ENCODE measurements around the gene CCDC88A. TPM values are rescaled to one million over a fixed set of nuclear protein-coding genes. Genes with fewer than 3 reads are reported as not detected.

Gene CCDC88A
- total RNA-seq, 2 experiments from 2014 or later, result 109 to 110 TPM

DNA sequence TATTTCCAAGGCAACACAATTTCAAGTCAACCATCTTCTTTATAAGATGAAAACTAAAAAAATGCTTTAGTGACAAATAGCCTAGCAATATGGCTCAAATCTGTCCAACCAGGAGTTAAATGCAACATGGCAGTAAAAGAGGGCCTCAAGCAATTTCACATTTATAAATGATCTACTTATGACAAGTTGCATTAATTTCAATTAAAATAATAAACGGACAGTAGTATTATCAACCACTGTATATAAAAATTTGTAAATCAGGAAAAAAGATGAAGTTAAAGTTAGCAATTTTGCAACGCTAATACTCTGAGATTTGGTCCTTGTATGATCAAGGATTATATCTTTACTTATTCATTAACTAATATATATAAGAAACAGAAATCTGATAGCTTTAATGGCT is 19.3 kb downstream of the CCDC88A start:
- intact Hi-C loops (cut with micrococcal nuclease; ENCODE audit: unreplicated experiment), result no loop called here
- no peak for DNase-seq (ENCODE audit: low spot score)
- ChIA-PET POLR2A (interaction anchor here (1.0 to 1.8 kb wide), 2 partner anchors 9 to 15 kb away, joined by 3 to 4 read pairs; no protein-coding TSS in a partner anchor), CTCF (ENCODE audit: unreplicated experiment) (no interaction called here)
- no peaks in the 10 kb centered on the region for H3K9me3 ChIP-seq (ENCODE audit: low read length)
- H3K79me2 ChIP-seq (ENCODE audit: insufficient read depth, low read depth, low read length), result peaks cover 26% of the 10 kb centered on the region; the same call in 1 of the 2 replicates
- H3K27ac ChIP-seq (ENCODE audit: low read depth, low read length, poor library complexity, severe bottlenecking), result no peak overlapping the region
- BruUV-seq (replicated peaks), result no TSS peak
- peaks cover 67% of the 10 kb centered on the region for H3K36me3 ChIP-seq (ENCODE audit: insufficient read depth, low read length)
- H3K4me1 ChIP-seq (ENCODE audit: insufficient read depth, low read length, poor library complexity, severe bottlenecking), result no peaks in the 10 kb centered on the region
- H4K20me1 ChIP-seq (ENCODE audit: insufficient read depth, low read length), result no peaks in the 10 kb centered on the region
- H3K9me2 ChIP-seq (ENCODE audit: insufficient read depth, low read length), result no peaks in the 10 kb centered on the region
- TF ChIP-seq EZH2phosphoT487 (IDR thresholded peaks at IDR 0.05; ENCODE audit: borderline replicate concordance, low read depth, low read length), result no peak
- TF ChIP-seq, protein P1, sequence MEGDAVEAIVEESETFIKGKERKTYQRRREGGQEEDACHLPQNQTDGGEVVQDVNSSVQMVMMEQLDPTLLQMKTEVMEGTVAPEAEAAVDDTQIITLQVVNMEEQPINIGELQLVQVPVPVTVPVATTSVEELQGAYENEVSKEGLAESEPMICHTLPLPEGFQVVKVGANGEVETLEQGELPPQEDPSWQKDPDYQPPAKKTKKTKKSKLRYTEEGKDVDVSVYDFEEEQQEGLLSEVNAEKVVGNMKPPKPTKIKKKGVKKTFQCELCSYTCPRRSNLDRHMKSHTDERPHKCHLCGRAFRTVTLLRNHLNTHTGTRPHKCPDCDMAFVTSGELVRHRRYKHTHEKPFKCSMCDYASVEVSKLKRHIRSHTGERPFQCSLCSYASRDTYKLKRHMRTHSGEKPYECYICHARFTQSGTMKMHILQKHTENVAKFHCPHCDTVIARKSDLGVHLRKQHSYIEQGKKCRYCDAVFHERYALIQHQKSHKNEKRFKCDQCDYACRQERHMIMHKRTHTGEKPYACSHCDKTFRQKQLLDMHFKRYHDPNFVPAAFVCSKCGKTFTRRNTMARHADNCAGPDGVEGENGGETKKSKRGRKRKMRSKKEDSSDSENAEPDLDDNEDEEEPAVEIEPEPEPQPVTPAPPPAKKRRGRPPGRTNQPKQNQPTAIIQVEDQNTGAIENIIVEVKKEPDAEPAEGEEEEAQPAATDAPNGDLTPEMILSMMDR (conservative IDR thresholded peaks at IDR 0.05; ENCODE audit: low read length), result no peak
- H3K4me3 ChIP-seq (ENCODE audit: low read depth, low read length, poor library complexity, severe bottlenecking), result no peak overlapping the region
- no peak overlapping the region for H2AFZ ChIP-seq (ENCODE audit: low read length)
- H3K4me2 ChIP-seq (ENCODE audit: low read length), result no peak overlapping the region

DNA sequence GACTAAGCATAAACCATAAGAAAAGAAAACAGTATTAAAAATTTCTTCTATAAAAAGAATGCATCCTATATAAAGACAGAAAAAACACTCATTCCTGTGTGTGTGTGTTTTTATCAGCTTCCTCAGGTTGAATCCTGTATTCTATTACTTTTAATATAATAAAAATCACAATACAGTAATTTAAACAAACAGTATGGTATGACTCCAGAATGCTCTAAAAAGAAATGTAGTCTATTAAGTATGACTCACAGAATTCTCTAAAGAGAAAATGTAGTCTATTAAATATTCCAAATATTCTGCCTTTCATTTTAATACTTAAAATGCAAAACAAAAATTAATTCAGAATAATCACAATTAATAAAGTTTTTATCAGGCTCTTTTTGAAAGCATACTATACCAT is 19.8 kb downstream of the CCDC88A start:
- H3K79me2 ChIP-seq (ENCODE audit: insufficient read depth, low read depth, low read length), result peaks cover 30% of the 10 kb centered on the region; the same call in 1 of the 2 replicates
- no peak overlapping the region for H3K4me2 ChIP-seq (ENCODE audit: low read length)
- H3K27ac ChIP-seq (ENCODE audit: low read depth, low read length, poor library complexity, severe bottlenecking), result no peak overlapping the region
- TF ChIP-seq, protein P1 (conservative IDR thresholded peaks at IDR 0.05; ENCODE audit: low read length), result no peak
- no peak for TF ChIP-seq EZH2phosphoT487 (IDR thresholded peaks at IDR 0.05; ENCODE audit: borderline replicate concordance, low read depth, low read length)
- no TSS peak for BruUV-seq (replicated peaks)
- no peaks in the 10 kb centered on the region for H3K4me1 ChIP-seq (ENCODE audit: insufficient read depth, low read length, poor library complexity, severe bottlenecking)
- no peak overlapping the region for H2AFZ ChIP-seq (ENCODE audit: low read length)
- no peak overlapping the region for H3K4me3 ChIP-seq (ENCODE audit: low read depth, low read length, poor library complexity, severe bottlenecking)
- no peak for DNase-seq (ENCODE audit: low spot score)
- ChIA-PET CTCF (ENCODE audit: unreplicated experiment) (no interaction called here), POLR2A (interaction anchor here (0.6 to 1.8 kb wide), 6 partner anchors 9 to 171 kb away, joined by 3 to 10 read pairs (median 3); no protein-coding TSS in a partner anchor)
- no peaks in the 10 kb centered on the region for H4K20me1 ChIP-seq (ENCODE audit: insufficient read depth, low read length)
- intact Hi-C loops (cut with micrococcal nuclease; ENCODE audit: unreplicated experiment), result no loop called here
- no peaks in the 10 kb centered on the region for H3K9me2 ChIP-seq (ENCODE audit: insufficient read depth, low read length)
- H3K9me3 ChIP-seq (ENCODE audit: low read length), result no peaks in the 10 kb centered on the region
- H3K36me3 ChIP-seq (ENCODE audit: insufficient read depth, low read length), result peaks cover 66% of the 10 kb centered on the region

DNA sequence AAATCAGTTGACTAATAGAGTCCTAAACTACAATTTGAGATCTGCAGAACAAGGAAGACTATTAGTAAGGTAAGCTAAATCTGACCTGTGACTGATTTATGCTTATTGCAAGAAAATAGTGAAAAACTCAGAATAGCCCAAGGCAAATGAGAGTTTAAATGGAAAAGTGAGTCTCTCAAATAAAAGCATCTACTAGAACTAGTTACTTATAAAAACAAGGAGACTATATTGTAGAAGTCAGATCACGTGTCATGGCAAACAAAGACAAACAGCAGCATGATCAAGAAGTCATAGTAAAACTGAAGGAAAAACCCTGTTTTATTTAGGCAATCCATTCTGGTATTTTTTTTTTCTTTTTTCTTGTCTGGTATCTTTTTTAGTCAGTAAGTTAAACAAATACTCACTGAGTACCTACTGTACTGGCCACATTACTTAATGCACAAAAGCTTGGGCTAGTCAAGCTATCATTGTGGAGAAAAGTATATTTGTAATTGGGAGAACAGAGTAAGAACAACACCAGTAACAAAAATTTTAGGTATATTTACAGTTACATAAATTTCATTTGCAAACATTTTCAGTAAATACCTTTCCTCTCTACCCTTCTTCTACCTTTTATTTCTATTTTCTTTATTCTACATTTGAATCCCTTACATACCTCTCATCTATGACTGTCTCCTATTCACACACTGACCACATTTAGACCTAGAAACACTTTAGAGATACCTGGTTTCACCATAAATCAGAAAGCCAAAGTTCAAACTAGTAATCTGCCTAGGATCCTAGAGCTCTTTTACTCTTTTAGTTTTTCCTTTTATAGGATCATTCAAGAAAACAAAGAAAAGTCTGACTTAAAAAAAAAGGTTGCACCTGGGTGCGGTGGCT is 23.7 kb downstream of the CCDC88A start:
- Histone ChIP-seq H4K20me1 (ENCODE audit: insufficient read depth, low read length) (no peaks in the 10 kb centered on the region), H3K4me3 (ENCODE audit: low read depth, low read length, poor library complexity, severe bottlenecking) (no peak overlapping the region), H3K79me2 (ENCODE audit: insufficient read depth, low read depth, low read length) (peaks cover 25% of the 10 kb centered on the region; the same call in 1 of the 2 replicates), H3K4me1 (ENCODE audit: insufficient read depth, low read length, poor library complexity, severe bottlenecking) (no peaks in the 10 kb centered on the region), H3K9me2 (ENCODE audit: insufficient read depth, low read length) (no peaks in the 10 kb centered on the region), H3K36me3 (ENCODE audit: insufficient read depth, low read length) (peaks cover 35% of the 10 kb centered on the region), H2AFZ (ENCODE audit: low read length) (no peak overlapping the region), H3K9me3 (ENCODE audit: low read length) (no peaks in the 10 kb centered on the region), H3K4me2 (ENCODE audit: low read length) (no peak overlapping the region), H3K27ac (ENCODE audit: low read depth, low read length, poor library complexity, severe bottlenecking) (no peak overlapping the region)
- no TSS peak for BruUV-seq (replicated peaks)
- POLR2A ChIA-PET, result interaction anchor here (0.7 kb wide), 1 partner anchor 210 kb away, joined by 3 read pairs; no protein-coding TSS in a partner anchor
- CTCF ChIA-PET (ENCODE audit: unreplicated experiment), result no interaction called here
- TF ChIP-seq, protein P1 (conservative IDR thresholded peaks at IDR 0.05; ENCODE audit: low read length), result no peak
- intact Hi-C loops (cut with micrococcal nuclease; ENCODE audit: unreplicated experiment), result no loop called here
- no peak for DNase-seq (ENCODE audit: low spot score)
